ENCODE data around the gene ABL1. TPM values are rescaled to one million over a fixed set of nuclear protein-coding genes. Genes with fewer than 3 reads are reported as not detected.

The ABL1 gene
- polyA plus RNA-seq, 3 donors = 4.5 to 14.5 (median 8.0) TPM

GRCh38 chr9:130934702-130935647 lies 99.9 kb downstream of the ABL1 start:
- Mint-ChIP-seq H3K9me3 (peaks cover 0 to 6% (median 2%) of the 10 kb centered on the region in 7 donors), H3K27me3 (ENCODE audit: low read depth in 3 of 3) (peaks cover 55 to 79% (median 69%) of the 10 kb centered on the region in 3 donors), H3K36me3 (peaks cover 0 to 6% of the 10 kb centered on the region in 2 donors), H3K4me1 (peaks cover 5% of the 10 kb centered on the region), H3K27ac (no peak overlapping the region), H3K4me3 (peak overlapping the region in 1 of 2 donors; percentile 52)
- no peak for TF ChIP-seq CTCF (IDR thresholded peaks at IDR 0.05)
- H3K27ac ChIP-seq (ENCODE audit: low read depth in 1 of 2, low read length in 2 of 2) = no peak overlapping the region
- no peaks in the 10 kb centered on the region for H3K9me3 ChIP-seq (replicated peaks in 1 of 2; ENCODE audit: control insufficient read depth in 1 of 2, insufficient read depth in 1 of 2, low read length in 2 of 2)
- H3K36me3 ChIP-seq (replicated peaks in 1 of 2; ENCODE audit: control insufficient read depth in 1 of 2, insufficient read depth in 2 of 2, low read length in 2 of 2) = no peaks in the 10 kb centered on the region
- H3K4me1 ChIP-seq (ENCODE audit: control insufficient read depth in 1 of 2, insufficient read depth in 2 of 2, low read length in 2 of 2) = peaks cover 0 to 10% of the 10 kb centered on the region in 2 donors
- 75% methylated on average over 6 of the region's 16 CpGs for WGBS (ENCODE audit: insufficient coverage)
- no peak overlapping the region for H2AFZ ChIP-seq (ENCODE audit: insufficient read depth, low read depth, low read length, poor library complexity, severe bottlenecking)
- no peak for DNase-seq
- intact Hi-C loops (cut with micrococcal nuclease) = no loop called here
- no peak overlapping the region for H3K9ac ChIP-seq (ENCODE audit: insufficient read depth, low read length, poor library complexity, severe bottlenecking)
- no peaks in the 10 kb centered on the region for H4K20me1 ChIP-seq (ENCODE audit: insufficient read depth, low read length)
- peaks cover 13 to 68% of the 10 kb centered on the region in 2 donors for H3K27me3 ChIP-seq (ENCODE audit: control insufficient read depth in 2 of 2, insufficient read depth in 2 of 2, low read length in 2 of 2)
- no peaks in the 10 kb centered on the region for H3K79me2 ChIP-seq (ENCODE audit: insufficient read depth, low read length)
- H3K4me3 ChIP-seq (replicated peaks in 1 of 3; ENCODE audit: low read depth in 2 of 3, low read length in 3 of 3) = no peak overlapping the region
- H3K4me2 ChIP-seq (replicated peaks; ENCODE audit: extremely low read depth, low read length, poor library complexity, severe bottlenecking) = no peak overlapping the region

- Histone ChIP-seq H3K4me2 (replicated peaks; ENCODE audit: extremely low read depth, low read length, poor library complexity, severe bottlenecking) (no peak overlapping the region), H3K4me3 (replicated peaks in 1 of 3; ENCODE audit: low read depth in 2 of 3, low read length in 3 of 3) (no peak overlapping the region), H3K9ac (ENCODE audit: insufficient read depth, low read length, poor library complexity, severe bottlenecking) (no peak overlapping the region), H3K9me3 (replicated peaks in 1 of 2; ENCODE audit: control insufficient read depth in 1 of 2, insufficient read depth in 1 of 2, low read length in 2 of 2) (peaks cover 0 to 8% of the 10 kb centered on the region in 2 donors), H3K36me3 (replicated peaks in 1 of 2; ENCODE audit: control insufficient read depth in 1 of 2, insufficient read depth in 2 of 2, low read length in 2 of 2) (no peaks in the 10 kb centered on the region), H3K27ac (ENCODE audit: low read depth in 1 of 2, low read length in 2 of 2) (no peak overlapping the region), H3K79me2 (ENCODE audit: insufficient read depth, low read length) (no peaks in the 10 kb centered on the region), H3K27me3 (ENCODE audit: control insufficient read depth in 2 of 2, insufficient read depth in 2 of 2, low read length in 2 of 2) (peaks cover 19 to 76% of the 10 kb centered on the region in 2 donors), H3K4me1 (ENCODE audit: control insufficient read depth in 1 of 2, insufficient read depth in 2 of 2, low read length in 2 of 2) (peaks cover 0 to 10% of the 10 kb centered on the region in 2 donors), H4K20me1 (ENCODE audit: insufficient read depth, low read length) (no peaks in the 10 kb centered on the region), H2AFZ (ENCODE audit: insufficient read depth, low read depth, low read length, poor library complexity, severe bottlenecking) (no peak overlapping the region)
- Mint-ChIP-seq H3K4me3 (no peak overlapping the region), H3K4me1 (peaks cover 8% of the 10 kb centered on the region), H3K27me3 (ENCODE audit: low read depth in 3 of 3) (peaks cover 63 to 85% (median 76%) of the 10 kb centered on the region in 3 donors), H3K36me3 (peaks cover 0 to 9% of the 10 kb centered on the region in 2 donors), H3K27ac (no peak overlapping the region), H3K9me3 (peaks cover 0 to 6% (median 3%) of the 10 kb centered on the region in 7 donors)
- 74% methylated on average over 11 of the region's 13 CpGs for WGBS (ENCODE audit: insufficient coverage)
- intact Hi-C loops (cut with micrococcal nuclease) = no loop called here
- TF ChIP-seq CTCF (IDR thresholded peaks at IDR 0.05) = no peak
- DNase-seq = no peak
Observed at GRCh38 chr9:130935648-130936271, 100.7 kb downstream of the ABL1 start.
